CD14-positive monocyte (primary cell): Measurements from ENCODE around the gene COL4A1. TPM values are rescaled to one million over a fixed set of nuclear protein-coding genes. Genes with fewer than 3 reads are reported as not detected.

ENCODE experiments used
- DNase-seq, 3 donors: peaks; one replicate each; pipeline ENCODE4 v3.0.0-alpha.2; 2011 to 2022
- H2AFZ ChIP-seq: 2 replicates; pipeline ENCODE4 v1.6.0; 2012; ENCODE audit warnings: mild to moderate bottlenecking, low read depth, low read length, inconsistent platforms; ENCODE audit not compliant: insufficient read depth, poor library complexity, severe bottlenecking
- H3K27ac ChIP-seq, 2 donors: 1 replicate in 1 of 2; 2 replicates in 1 of 2; pipeline ENCODE4 v1.5.1; 2012 to 2013; ENCODE audit warnings: low read length in 2 of 2, control low read depth in 1 of 2, inconsistent platforms in 1 of 2, low read depth in 1 of 2, mild to moderate bottlenecking in 1 of 2
- H3K27me3 ChIP-seq, 2 donors: one replicate each; pipeline versions ENCODE4 v1.6.0 to v1.6.1; 2011 to 2013; ENCODE audit warnings: low read length in 2 of 2; ENCODE audit not compliant: control insufficient read depth in 2 of 2, insufficient read depth in 2 of 2
- H3K36me3 ChIP-seq, 2 donors: replicated peaks in 1 of 2; 1 replicate in 1 of 2; 2 replicates in 1 of 2; pipeline versions ENCODE4 v1.5.1 to v1.6.1; 2012 to 2013; ENCODE audit warnings: low read length in 2 of 2, control low read depth in 1 of 2, inconsistent platforms in 1 of 2, mild to moderate bottlenecking in 1 of 2; ENCODE audit not compliant: insufficient read depth in 2 of 2, control insufficient read depth in 1 of 2
- H3K4me1 ChIP-seq, 2 donors: 1 replicate in 1 of 2; 2 replicates in 1 of 2; pipeline versions ENCODE4 v1.5.1 to v1.6.1; 2012 to 2013; ENCODE audit warnings: low read length in 2 of 2, control low read depth in 1 of 2, inconsistent platforms in 1 of 2, mild to moderate bottlenecking in 1 of 2, moderate library complexity in 1 of 2; ENCODE audit not compliant: insufficient read depth in 2 of 2, control insufficient read depth in 1 of 2
- H3K4me2 ChIP-seq: replicated peaks from 2 replicates; pipeline ENCODE3; 2012; ENCODE audit warnings: low read length, moderate library complexity, mild to moderate bottlenecking; ENCODE audit not compliant: poor library complexity, severe bottlenecking; ENCODE audit errors: extremely low read depth
- H3K4me3 ChIP-seq, 3 experiments: fragments of 200-600 bp in 1 of 3; sonication (generic) in 1 of 3; replicated peaks in 1 of 3; 1 replicate in 2 of 3; 2 replicates in 1 of 3; pipeline ENCODE4 v1.5.1; 2011 to 2013; ENCODE audit warnings: low read length in 3 of 3, mild to moderate bottlenecking in 3 of 3, control low read depth in 2 of 3, low read depth in 2 of 3, inconsistent platforms in 1 of 3, moderate library complexity in 1 of 3
- H3K79me2 ChIP-seq: 2 replicates; pipeline ENCODE4 v1.6.0; 2012; ENCODE audit warnings: mild to moderate bottlenecking, control low read depth, inconsistent platforms, low read length, moderate library complexity; ENCODE audit not compliant: insufficient read depth
- H3K9ac ChIP-seq: 2 replicates; pipeline ENCODE4 v1.6.0; 2017; ENCODE audit warnings: low read length, mild to moderate bottlenecking; ENCODE audit not compliant: insufficient read depth, poor library complexity, severe bottlenecking
- H3K9me3 ChIP-seq, 2 donors: replicated peaks in 1 of 2; 1 replicate in 1 of 2; 2 replicates in 1 of 2; pipeline versions ENCODE4 v1.5.1 to v1.6.1; 2012 to 2013; ENCODE audit warnings: low read length in 2 of 2, control low read depth in 1 of 2; ENCODE audit not compliant: control insufficient read depth in 1 of 2, insufficient read depth in 1 of 2
- H4K20me1 ChIP-seq: 2 replicates; pipeline ENCODE4 v1.6.0; 2012; ENCODE audit warnings: mild to moderate bottlenecking, low read length, control low read depth, moderate library complexity; ENCODE audit not compliant: insufficient read depth
- H3K27ac Mint-ChIP-seq, 7 donors: one replicate each; pipeline ENCODE4 v1.8.0; 2020; ENCODE audit warnings: mild to moderate bottlenecking in 7 of 7, mixed read lengths in 7 of 7, moderate library complexity in 6 of 7, inconsistent platforms in 2 of 7
- H3K27me3 Mint-ChIP-seq, 3 donors: one replicate each; pipeline ENCODE4 v1.8.0; 2021 to 2022; ENCODE audit warnings: low read depth in 3 of 3, mild to moderate bottlenecking in 3 of 3, mixed read lengths in 3 of 3, moderate library complexity in 3 of 3, inconsistent platforms in 1 of 3
- H3K36me3 Mint-ChIP-seq, 2 donors: one replicate each; pipeline ENCODE4 v1.8.0; 2020; ENCODE audit warnings: mixed read lengths in 2 of 2, inconsistent platforms in 1 of 2, mild to moderate bottlenecking in 1 of 2
- H3K4me1 Mint-ChIP-seq: one replicate; pipeline ENCODE4 v1.8.0; 2020; ENCODE audit warnings: mild to moderate bottlenecking, mixed read lengths
- H3K4me3 Mint-ChIP-seq, 2 donors: one replicate each; pipeline ENCODE4 v1.8.0; 2020; ENCODE audit warnings: mild to moderate bottlenecking in 2 of 2, mixed read lengths in 2 of 2, moderate library complexity in 1 of 2
- H3K9me3 Mint-ChIP-seq, 7 donors: one replicate each; pipeline ENCODE4 v1.8.0; 2020 to 2022; ENCODE audit warnings: mixed read lengths in 7 of 7, mild to moderate bottlenecking in 6 of 7, moderate library complexity in 6 of 7, inconsistent platforms in 2 of 7
- WGBS: methylation state at CpG from one replicate; pipeline ENCODE4 v1.1.5; 2013; ENCODE audit warnings: missing lambda C conversion rate; ENCODE audit not compliant: insufficient coverage; 5-methylcytosine and 5-hydroxymethylcytosine counted together
- intact Hi-C, 2 donors: fragments of 100-400 bp; cut with micrococcal nuclease; formaldehyde crosslinking; loops; one replicate each; pipeline versions ENCODE4 v1.15.0 to v1.15.1; 2023
- polyA plus RNA-seq, 3 donors: library from polyadenylated mRNA; depleted of rRNA in 1 of 3; unstranded in 2 of 3; stranded (reverse) in 1 of 3; fragments of 300-500 nt in 2 of 3; fragments of >200 nt in 1 of 3; fragmentation: Illumina TruSeq in 2 of 3; gene quantifications; 1 replicate in 2 of 3; 2 replicates in 1 of 3; pipeline ENCODE4 v1.2.3, GENCODE V29; 2012 to 2021
- TF ChIP-seq, protein P1 (sequence below): fragments of 200-600 bp; IDR thresholded peaks from one replicate; pipeline ENCODE4 v1.8.0; 2022; ENCODE audit warnings: antibody characterized with exemption, mild to moderate bottlenecking

The COL4A1 gene
- polyA plus RNA-seq, 3 donors: 0.16 to 0.25 TPM; not detected in 1

DNA sequence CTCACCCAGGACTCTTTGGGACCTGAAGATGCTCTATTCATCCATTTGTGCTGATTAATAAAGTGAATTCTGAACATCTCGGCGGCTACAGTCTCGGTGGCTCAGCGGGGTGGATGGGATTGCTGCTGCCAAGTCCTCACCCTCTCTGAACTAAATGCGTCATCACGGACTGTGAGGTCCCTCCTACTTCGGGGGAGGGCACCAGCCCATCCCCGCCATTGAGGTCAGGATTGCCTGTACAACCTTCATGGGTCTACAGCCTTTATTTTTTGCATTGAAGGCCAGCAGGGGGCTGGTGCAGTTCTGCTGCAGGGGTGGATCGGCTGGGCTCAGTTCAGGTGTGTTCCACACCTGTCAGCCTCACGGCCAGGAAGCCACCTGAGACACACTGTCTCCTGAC, 181.8 kb downstream of the COL4A1 start:
- intact Hi-C loops: loop anchor here in 1 of 2 donors (10.0 kb wide), 1 partner anchor 50 kb away; no protein-coding TSS in a partner anchor
- H3K4me1 Mint-ChIP-seq: peaks cover 9% of the 10 kb centered on the region

DNA sequence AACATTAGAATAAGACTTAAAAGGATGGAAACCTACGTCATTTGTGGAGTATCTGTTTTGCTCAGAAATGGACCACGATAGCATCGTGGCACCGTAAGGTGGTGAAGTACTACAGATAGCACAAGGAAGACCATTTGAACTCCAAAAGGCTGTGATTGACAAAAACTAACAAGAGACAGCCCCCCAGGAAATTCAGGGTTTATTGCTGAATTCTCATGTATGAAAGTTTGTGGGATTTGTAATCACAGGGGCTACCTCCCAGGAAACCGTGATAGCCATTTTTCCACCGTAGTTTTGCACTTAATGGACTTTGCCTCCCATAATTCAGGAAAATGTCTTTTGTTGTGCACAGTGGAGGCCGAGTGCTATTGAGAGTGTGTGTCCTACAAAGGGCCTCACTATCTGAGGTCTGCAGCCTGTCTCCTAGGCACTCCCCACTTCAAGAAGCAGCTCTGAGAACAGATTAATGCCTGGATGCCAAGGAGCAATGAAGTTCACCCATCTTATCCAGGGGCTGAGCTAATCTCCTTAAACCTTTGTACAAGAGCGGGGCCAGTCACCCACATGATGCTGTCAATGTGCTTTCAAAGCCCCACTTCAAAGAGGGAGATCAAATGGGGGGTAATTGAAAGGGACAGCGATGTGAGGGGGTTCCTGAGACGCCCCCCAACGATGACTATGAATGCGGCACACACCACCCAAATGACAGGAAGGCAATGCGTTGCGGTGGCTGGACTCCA, 182.6 kb downstream of the COL4A1 start:
- Histone ChIP-seq H3K9me3 (no peaks in the 10 kb centered on the region), H3K27me3 (peaks cover 2 to 6% of the 10 kb centered on the region in 2 donors), H3K4me3 (no peak overlapping the region), H3K4me1 (peaks cover 0 to 13% of the 10 kb centered on the region in 2 donors), H3K9ac (no peak overlapping the region), H3K36me3 (no peaks in the 10 kb centered on the region), H4K20me1 (no peaks in the 10 kb centered on the region), H3K27ac (no peak overlapping the region), H3K4me2 (no peak overlapping the region), H2AFZ (peak overlapping the region; percentile 25), H3K79me2 (no peaks in the 10 kb centered on the region)
- Mint-ChIP-seq H3K27ac (no peak overlapping the region), H3K27me3 (peaks cover 16 to 41% (median 25%) of the 10 kb centered on the region in 3 donors), H3K4me3 (peak overlapping the region in 1 of 2 donors; percentile 7), H3K4me1 (peaks cover 9% of the 10 kb centered on the region), H3K36me3 (no peaks in the 10 kb centered on the region), H3K9me3 (peaks cover 0 to 3% (median 0%) of the 10 kb centered on the region in 7 donors)
- no peak for DNase-seq
- intact Hi-C loops: loop anchor here in 1 of 2 donors (10.0 kb wide), 1 partner anchor 50 kb away; no protein-coding TSS in a partner anchor
- TF ChIP-seq, protein P1, sequence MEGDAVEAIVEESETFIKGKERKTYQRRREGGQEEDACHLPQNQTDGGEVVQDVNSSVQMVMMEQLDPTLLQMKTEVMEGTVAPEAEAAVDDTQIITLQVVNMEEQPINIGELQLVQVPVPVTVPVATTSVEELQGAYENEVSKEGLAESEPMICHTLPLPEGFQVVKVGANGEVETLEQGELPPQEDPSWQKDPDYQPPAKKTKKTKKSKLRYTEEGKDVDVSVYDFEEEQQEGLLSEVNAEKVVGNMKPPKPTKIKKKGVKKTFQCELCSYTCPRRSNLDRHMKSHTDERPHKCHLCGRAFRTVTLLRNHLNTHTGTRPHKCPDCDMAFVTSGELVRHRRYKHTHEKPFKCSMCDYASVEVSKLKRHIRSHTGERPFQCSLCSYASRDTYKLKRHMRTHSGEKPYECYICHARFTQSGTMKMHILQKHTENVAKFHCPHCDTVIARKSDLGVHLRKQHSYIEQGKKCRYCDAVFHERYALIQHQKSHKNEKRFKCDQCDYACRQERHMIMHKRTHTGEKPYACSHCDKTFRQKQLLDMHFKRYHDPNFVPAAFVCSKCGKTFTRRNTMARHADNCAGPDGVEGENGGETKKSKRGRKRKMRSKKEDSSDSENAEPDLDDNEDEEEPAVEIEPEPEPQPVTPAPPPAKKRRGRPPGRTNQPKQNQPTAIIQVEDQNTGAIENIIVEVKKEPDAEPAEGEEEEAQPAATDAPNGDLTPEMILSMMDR: no peak
- 69% methylated on average over 9 of the region's 14 CpGs for WGBS

More for the DNA sequence above, 181.8 kb downstream of the COL4A1 start:
- Mint-ChIP-seq H3K9me3 (peaks cover 0 to 3% (median 0%) of the 10 kb centered on the region in 7 donors), H3K4me3 (no peak overlapping the region), H3K27me3 (peaks cover 16 to 43% (median 25%) of the 10 kb centered on the region in 3 donors), H3K36me3 (no peaks in the 10 kb centered on the region), H3K27ac (no peak overlapping the region)
- Histone ChIP-seq H3K27me3 (peaks cover 2 to 6% of the 10 kb centered on the region in 2 donors), H3K79me2 (no peaks in the 10 kb centered on the region), H3K36me3 (no peaks in the 10 kb centered on the region), H4K20me1 (no peaks in the 10 kb centered on the region), H3K9ac (no peak overlapping the region), H2AFZ (no peak overlapping the region), H3K9me3 (no peaks in the 10 kb centered on the region), H3K4me3 (no peak overlapping the region), H3K27ac (no peak overlapping the region), H3K4me1 (peaks cover 0 to 13% of the 10 kb centered on the region in 2 donors), H3K4me2 (no peak overlapping the region)
- 95% methylated on average over 9 of the region's 10 CpGs for WGBS
- DNase-seq: no peak
- TF ChIP-seq, protein P1: no peak
